HL-60 (cell line): Measurements from ENCODE around the gene NEDD4.

ENCODE experiments used
- REST ChIP-seq: IDR thresholded peaks from 2 replicates; pipeline ENCODE4 v1.6.1; 2012; ENCODE audit warnings: low read depth; ENCODE audit not compliant: insufficient replicate concordance
- TF ChIP-seq, protein P1 (sequence below): IDR thresholded peaks from one replicate; pipeline ENCODE4 v1.5.1; 2011; ENCODE audit warnings: low read length, control low read depth, inconsistent platforms; ENCODE audit not compliant: insufficient read depth

DNA sequence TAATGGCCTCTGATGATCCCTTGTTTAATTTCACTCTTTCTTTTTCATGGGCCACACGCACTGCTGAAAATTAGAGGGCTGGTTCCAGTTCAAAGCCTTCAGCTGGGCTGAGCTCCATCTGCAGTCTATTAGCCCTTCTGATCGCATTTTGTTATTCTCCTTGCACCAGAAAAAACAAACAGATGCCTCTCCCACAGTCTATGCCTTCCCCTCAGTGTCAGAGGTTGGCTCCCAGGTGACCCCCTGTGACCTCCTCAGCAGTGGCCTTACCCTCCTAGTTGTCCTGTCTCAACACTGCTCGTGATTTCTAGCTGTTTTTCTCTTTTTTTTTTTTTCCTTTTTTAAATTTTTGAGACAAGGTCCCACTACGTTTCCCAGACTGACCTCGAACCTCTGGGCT, 173.4 kb downstream of the NEDD4 start:
- TF ChIP-seq, protein P1, sequence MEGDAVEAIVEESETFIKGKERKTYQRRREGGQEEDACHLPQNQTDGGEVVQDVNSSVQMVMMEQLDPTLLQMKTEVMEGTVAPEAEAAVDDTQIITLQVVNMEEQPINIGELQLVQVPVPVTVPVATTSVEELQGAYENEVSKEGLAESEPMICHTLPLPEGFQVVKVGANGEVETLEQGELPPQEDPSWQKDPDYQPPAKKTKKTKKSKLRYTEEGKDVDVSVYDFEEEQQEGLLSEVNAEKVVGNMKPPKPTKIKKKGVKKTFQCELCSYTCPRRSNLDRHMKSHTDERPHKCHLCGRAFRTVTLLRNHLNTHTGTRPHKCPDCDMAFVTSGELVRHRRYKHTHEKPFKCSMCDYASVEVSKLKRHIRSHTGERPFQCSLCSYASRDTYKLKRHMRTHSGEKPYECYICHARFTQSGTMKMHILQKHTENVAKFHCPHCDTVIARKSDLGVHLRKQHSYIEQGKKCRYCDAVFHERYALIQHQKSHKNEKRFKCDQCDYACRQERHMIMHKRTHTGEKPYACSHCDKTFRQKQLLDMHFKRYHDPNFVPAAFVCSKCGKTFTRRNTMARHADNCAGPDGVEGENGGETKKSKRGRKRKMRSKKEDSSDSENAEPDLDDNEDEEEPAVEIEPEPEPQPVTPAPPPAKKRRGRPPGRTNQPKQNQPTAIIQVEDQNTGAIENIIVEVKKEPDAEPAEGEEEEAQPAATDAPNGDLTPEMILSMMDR: no peak
- no peak for TF ChIP-seq REST
